Skeletal muscle cell (primary cell): ENCODE data around the gene PTPRR.

Experiments
- DNase-seq: peaks from one replicate; pipeline ENCODE4 v3.0.0-alpha.2; 2010; ENCODE audit warnings: low read depth
- H3K4me3 ChIP-seq: 2 replicates; pipeline ENCODE4 v1.5.1; 2011; ENCODE audit warnings: low read depth, mild to moderate bottlenecking, control low read depth, low read length, moderate library complexity

Gene PTPRR

GRCh38 chr12:70664465-70664881, 256.1 kb downstream of the PTPRR start:
- DNase-seq, result no peak
- H3K4me3 ChIP-seq, result no peak overlapping the region

GRCh38 chr12:70663838-70664237, 256.7 kb downstream of the PTPRR start:
- DNase-seq, result no peak

GRCh38 chr12:70661466-70662161, 258.9 kb downstream of the PTPRR start:
- DNase-seq, result peak; percentile 25
- no peak overlapping the region for H3K4me3 ChIP-seq

More at GRCh38 chr12:70663838-70664237, 256.7 kb downstream of the PTPRR start:
- no peak overlapping the region for H3K4me3 ChIP-seq

- no peak for DNase-seq
- no peak overlapping the region for H3K4me3 ChIP-seq
Measured at GRCh38 chr12:70660620-70661219, 259.8 kb downstream of the PTPRR start.

- H3K4me3 ChIP-seq, result no peak overlapping the region
Measured at GRCh38 chr12:70660002-70660604, 260.4 kb downstream of the PTPRR start.

GRCh38 chr12:70659077-70659606, 261.4 kb downstream of the PTPRR start:
- no peak for DNase-seq
- no peak overlapping the region for H3K4me3 ChIP-seq

More at GRCh38 chr12:70660002-70660604, 260.4 kb downstream of the PTPRR start:
- DNase-seq, result no peak

- H3K4me3 ChIP-seq, result no peak overlapping the region
- DNase-seq, result no peak
Measured at GRCh38 chr12:70657616-70658286, 262.8 kb downstream of the PTPRR start.

GRCh38 chr12:70652451-70652850, 268.1 kb downstream of the PTPRR start:
- no peak for DNase-seq
- H3K4me3 ChIP-seq, result no peak overlapping the region

- peak; percentile 38 for DNase-seq
Measured at GRCh38 chr12:70648831-70649230, 271.7 kb downstream of the PTPRR start.

GRCh38 chr12:70648191-70648590, 272.3 kb downstream of the PTPRR start:
- no peak overlapping the region for H3K4me3 ChIP-seq
- no peak for DNase-seq

More at GRCh38 chr12:70648831-70649230, 271.7 kb downstream of the PTPRR start:
- no peak overlapping the region for H3K4me3 ChIP-seq

- no peak overlapping the region for H3K4me3 ChIP-seq
- peak; percentile 59 for DNase-seq
Measured at GRCh38 chr12:70646850-70647249, 273.7 kb downstream of the PTPRR start.

GRCh38 chr12:70645494-70646317, 274.8 kb downstream of the PTPRR start:
- H3K4me3 ChIP-seq, result no peak overlapping the region
- peak; percentile 77 for DNase-seq

- no peak for DNase-seq
- no peak overlapping the region for H3K4me3 ChIP-seq
Measured at GRCh38 chr12:70644861-70645260, 275.7 kb downstream of the PTPRR start.

GRCh38 chr12:70643939-70644338, 276.6 kb downstream of the PTPRR start:
- H3K4me3 ChIP-seq, result no peak overlapping the region
- DNase-seq, result no peak

GRCh38 chr12:70641691-70642090, 278.8 kb downstream of the PTPRR start:
- no peak for DNase-seq
- no peak overlapping the region for H3K4me3 ChIP-seq

- H3K4me3 ChIP-seq, result no peak overlapping the region
Measured at GRCh38 chr12:70640901-70641300, 279.6 kb downstream of the PTPRR start.

GRCh38 chr12:70639535-70639934, 281.0 kb downstream of the PTPRR start:
- DNase-seq, result no peak
- no peak overlapping the region for H3K4me3 ChIP-seq

More at GRCh38 chr12:70640901-70641300, 279.6 kb downstream of the PTPRR start:
- DNase-seq, result no peak

GRCh38 chr12:70638639-70639360, 281.7 kb downstream of the PTPRR start:
- no peak overlapping the region for H3K4me3 ChIP-seq
- DNase-seq, result no peak
